ENCODE data around the gene CSKMT.

The CSKMT gene

DNA sequence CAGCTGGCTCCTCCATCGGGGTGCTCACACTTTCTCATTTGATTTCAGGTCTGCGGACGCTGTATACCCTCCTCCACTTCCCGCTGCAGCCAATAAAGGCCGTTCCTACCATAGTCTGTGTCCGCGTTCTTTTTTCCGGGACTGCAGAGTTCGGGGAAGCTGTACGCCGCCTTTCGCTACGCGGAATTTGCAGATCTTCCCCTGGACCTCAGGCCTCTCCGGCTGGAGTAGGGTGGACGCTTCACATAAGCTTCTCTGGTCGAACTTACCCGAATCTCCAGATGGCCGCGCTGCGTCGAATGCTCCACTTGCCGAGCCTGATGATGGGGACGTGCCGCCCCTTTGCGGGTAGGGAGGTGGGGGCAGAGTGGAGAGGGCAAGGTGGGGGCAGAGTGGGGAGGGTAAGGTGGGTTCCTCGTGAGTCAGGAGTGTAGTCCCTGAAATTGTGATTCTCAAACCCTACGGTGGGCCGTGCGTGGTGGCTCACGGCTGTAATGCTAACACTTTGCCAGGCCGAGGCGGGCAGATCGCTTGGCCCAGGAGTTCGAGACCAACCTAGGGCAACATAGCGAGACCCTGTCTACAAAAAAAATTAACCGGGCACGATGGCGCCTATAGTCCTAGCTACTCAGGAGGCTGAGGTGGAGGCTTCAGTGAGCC is 617 bp downstream of the CSKMT start:
- DNase-seq (ENCODE audit: extremely low read depth, insufficient read length): peak; percentile 58

DNA sequence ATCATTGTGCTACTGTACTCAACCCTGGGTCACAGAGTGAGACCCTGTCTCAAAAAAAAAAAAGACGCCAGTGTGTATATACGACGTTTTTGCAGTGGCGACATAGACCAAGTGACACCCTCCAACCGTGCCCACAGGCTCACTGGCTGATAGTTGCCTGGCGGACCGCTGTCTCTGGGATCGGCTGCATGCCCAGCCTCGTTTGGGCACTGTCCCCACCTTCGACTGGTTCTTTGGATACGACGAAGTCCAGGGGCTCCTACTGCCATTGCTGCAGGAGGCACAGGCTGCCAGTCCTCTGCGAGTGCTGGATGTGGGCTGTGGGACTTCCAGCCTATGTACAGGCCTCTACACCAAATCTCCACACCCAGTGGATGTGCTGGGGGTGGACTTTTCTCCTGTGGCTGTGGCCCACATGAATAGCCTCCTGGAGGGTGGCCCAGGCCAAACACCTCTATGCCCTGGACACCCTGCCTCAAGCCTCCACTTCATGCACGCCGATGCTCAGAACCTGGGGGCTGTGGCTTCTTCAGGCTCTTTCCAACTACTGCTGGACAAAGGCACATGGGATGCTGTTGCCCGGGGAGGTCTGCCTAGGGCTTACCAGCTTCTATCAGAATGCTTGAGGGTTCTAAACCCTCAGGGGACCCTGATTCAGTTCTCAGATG is 1.3 kb downstream of the CSKMT start:
- Histone ChIP-seq H3K36me3 (ENCODE audit: control insufficient read depth, insufficient read depth, low read length) (peaks cover 15% of the 10 kb centered on the region), H3K4me3 (replicated peaks; ENCODE audit: low read depth, low read length) (peak overlapping the region; percentile 78), H3K27me3 (replicated peaks; ENCODE audit: control insufficient read depth, insufficient read depth, low read length) (no peaks in the 10 kb centered on the region)
- no peak for DNase-seq (ENCODE audit: extremely low read depth, insufficient read length)
- TF ChIP-seq, protein P1, sequence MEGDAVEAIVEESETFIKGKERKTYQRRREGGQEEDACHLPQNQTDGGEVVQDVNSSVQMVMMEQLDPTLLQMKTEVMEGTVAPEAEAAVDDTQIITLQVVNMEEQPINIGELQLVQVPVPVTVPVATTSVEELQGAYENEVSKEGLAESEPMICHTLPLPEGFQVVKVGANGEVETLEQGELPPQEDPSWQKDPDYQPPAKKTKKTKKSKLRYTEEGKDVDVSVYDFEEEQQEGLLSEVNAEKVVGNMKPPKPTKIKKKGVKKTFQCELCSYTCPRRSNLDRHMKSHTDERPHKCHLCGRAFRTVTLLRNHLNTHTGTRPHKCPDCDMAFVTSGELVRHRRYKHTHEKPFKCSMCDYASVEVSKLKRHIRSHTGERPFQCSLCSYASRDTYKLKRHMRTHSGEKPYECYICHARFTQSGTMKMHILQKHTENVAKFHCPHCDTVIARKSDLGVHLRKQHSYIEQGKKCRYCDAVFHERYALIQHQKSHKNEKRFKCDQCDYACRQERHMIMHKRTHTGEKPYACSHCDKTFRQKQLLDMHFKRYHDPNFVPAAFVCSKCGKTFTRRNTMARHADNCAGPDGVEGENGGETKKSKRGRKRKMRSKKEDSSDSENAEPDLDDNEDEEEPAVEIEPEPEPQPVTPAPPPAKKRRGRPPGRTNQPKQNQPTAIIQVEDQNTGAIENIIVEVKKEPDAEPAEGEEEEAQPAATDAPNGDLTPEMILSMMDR (IDR thresholded peaks at IDR 0.05; ENCODE audit: insufficient read depth, low read length, poor library complexity, severe bottlenecking): no peak

More for the DNA sequence above, 617 bp downstream of the CSKMT start:
- Histone ChIP-seq H3K27me3 (replicated peaks; ENCODE audit: control insufficient read depth, insufficient read depth, low read length) (no peaks in the 10 kb centered on the region), H3K4me3 (replicated peaks; ENCODE audit: low read depth, low read length) (peak overlapping the region; percentile 78), H3K36me3 (ENCODE audit: control insufficient read depth, insufficient read depth, low read length) (peaks cover 15% of the 10 kb centered on the region)
- TF ChIP-seq, protein P1 (IDR thresholded peaks at IDR 0.05; ENCODE audit: insufficient read depth, low read length, poor library complexity, severe bottlenecking): no peak

DNA sequence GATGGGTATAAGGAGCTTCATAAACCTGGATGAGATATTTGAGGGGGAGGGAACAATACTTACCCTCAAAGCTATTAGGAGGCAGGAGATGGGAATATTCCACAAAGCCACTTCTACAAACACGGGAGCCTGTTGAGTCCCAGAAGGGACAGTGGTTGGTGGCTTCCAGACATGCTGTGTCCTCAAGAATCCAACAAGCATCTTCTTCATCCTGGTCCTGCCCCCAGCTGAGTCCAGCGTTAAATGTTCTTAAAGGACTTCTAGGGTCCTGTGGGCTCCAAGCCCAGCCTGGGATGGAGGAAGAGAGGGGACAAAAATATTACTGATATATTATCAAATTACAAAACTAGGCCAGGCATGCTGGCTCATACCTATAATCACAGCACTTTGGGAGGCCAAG is 2.3 kb downstream of the CSKMT start:
- Histone ChIP-seq H3K4me3 (replicated peaks; ENCODE audit: low read depth, low read length) (no peak overlapping the region; the same call in 1 of the 2 replicates), H3K27me3 (replicated peaks; ENCODE audit: control insufficient read depth, insufficient read depth, low read length) (no peaks in the 10 kb centered on the region), H3K36me3 (ENCODE audit: control insufficient read depth, insufficient read depth, low read length) (peaks cover 15% of the 10 kb centered on the region)
- TF ChIP-seq, protein P1 (IDR thresholded peaks at IDR 0.05; ENCODE audit: insufficient read depth, low read length, poor library complexity, severe bottlenecking): no peak
- DNase-seq (ENCODE audit: extremely low read depth, insufficient read length): no peak

DNA sequence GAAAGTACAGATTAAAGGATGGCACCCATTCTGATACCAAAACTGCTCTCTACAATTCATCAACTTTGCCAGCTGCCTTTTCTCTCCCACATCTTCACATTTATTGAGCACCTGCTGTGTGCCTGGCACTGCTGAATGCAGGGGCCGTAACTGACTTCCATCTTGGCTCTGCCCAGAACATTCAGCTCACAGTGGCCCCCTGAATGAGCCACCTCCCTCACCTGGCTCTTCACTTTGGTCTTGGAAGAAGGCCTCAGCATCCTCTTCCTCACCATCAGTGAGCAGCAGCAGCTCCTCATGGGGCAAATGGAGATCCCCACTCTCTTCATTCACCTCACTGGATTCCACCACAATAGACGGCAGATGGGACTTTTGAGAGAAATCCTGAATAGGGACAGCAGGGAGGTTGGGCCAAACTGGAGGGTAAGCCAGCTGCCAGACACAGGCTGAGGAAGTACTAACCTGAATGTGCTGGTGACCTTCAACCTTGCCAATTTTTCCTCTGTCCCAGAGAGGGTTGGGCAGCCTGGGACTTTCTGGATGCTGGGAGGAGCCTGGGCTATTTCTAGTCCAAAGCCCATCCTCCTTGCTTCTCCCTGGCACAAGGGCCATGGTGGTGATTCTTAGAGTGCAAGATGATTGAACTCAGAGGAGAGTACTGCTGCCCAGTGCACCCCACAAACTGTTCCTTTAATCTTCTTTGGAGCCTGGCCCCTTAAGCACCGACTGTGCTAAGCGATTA is 4.5 kb downstream of the CSKMT start:
- TF ChIP-seq, protein P1 (IDR thresholded peaks at IDR 0.05; ENCODE audit: insufficient read depth, low read length, poor library complexity, severe bottlenecking): no peak
- no peak overlapping the region for H3K4me3 ChIP-seq (replicated peaks; ENCODE audit: low read depth, low read length)
- DNase-seq (ENCODE audit: extremely low read depth, insufficient read length): no peak
- H3K27me3 ChIP-seq (replicated peaks; ENCODE audit: control insufficient read depth, insufficient read depth, low read length): no peaks in the 10 kb centered on the region
- H3K36me3 ChIP-seq (ENCODE audit: control insufficient read depth, insufficient read depth, low read length): peaks cover 8% of the 10 kb centered on the region

DNA sequence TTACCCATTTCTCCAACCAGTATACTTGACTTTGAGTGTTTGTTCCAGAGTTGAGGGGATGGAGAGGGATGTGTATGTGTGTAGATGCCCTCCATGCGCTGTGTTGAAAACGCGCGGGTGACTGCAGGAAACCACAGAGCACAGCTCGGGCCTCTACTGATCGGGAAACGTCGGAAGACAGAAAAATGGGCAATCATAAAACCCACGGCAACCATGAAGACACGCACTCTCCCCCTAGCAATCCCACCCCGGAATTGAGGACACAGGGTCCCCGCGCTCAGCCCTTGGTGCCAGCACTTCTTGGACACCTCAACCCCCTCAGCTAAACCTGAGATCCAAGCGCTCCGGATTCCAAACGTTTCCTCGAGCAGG is 6.1 kb downstream of the CSKMT start:
- Histone ChIP-seq H3K4me3 (replicated peaks; ENCODE audit: low read depth, low read length) (peak overlapping the region; percentile 91), H3K27me3 (replicated peaks; ENCODE audit: control insufficient read depth, insufficient read depth, low read length) (no peaks in the 10 kb centered on the region), H3K36me3 (ENCODE audit: control insufficient read depth, insufficient read depth, low read length) (peaks cover 8% of the 10 kb centered on the region)
- no peak for DNase-seq (ENCODE audit: extremely low read depth, insufficient read length)
- TF ChIP-seq, protein P1 (IDR thresholded peaks at IDR 0.05; ENCODE audit: insufficient read depth, low read length, poor library complexity, severe bottlenecking): no peak
